Body of pancreas (tissue), 4 donors: ENCODE measurements around the gene CHST2. TPM values are rescaled to one million over a fixed set of nuclear protein-coding genes. Genes with fewer than 3 reads are reported as not detected.

Source experiments
- ATAC-seq: fragments of 150-250 bp; one replicate; pipeline ENCODE4 v1.9.1; 2016
- DNase-seq, 4 donors: peaks; one replicate each; pipeline ENCODE4 v3.0.0-alpha.2; 2019
- H3K27ac ChIP-seq, 4 donors: fragments of 200-600 bp; sonication (generic); 1 replicate in 3 of 4; 2 replicates in 1 of 4; pipeline versions ENCODE4 v1.5.1 to v1.6.1; 2016 to 2019; ENCODE audit warnings: mild to moderate bottlenecking in 1 of 4, mixed read lengths in 1 of 4, moderate library complexity in 1 of 4
- H3K27me3 ChIP-seq, 2 donors: fragments of 200-600 bp; sonication (generic); one replicate each; pipeline ENCODE4 v1.6.0; 2016; ENCODE audit warnings: mild to moderate bottlenecking in 1 of 2
- H3K36me3 ChIP-seq, 2 donors: fragments of 200-600 bp; sonication (generic); replicated peaks in 1 of 2; 2 replicates each; pipeline ENCODE4 v1.5.1; 2016; ENCODE audit warnings: low read depth in 2 of 2; ENCODE audit not compliant: insufficient read depth in 1 of 2
- H3K4me1 ChIP-seq: fragments of 200-600 bp; sonication (generic); one replicate; pipeline ENCODE4 v1.6.0; 2016
- H3K4me3 ChIP-seq, 2 donors: fragments of 200-600 bp; sonication (generic); 1 replicate in 1 of 2; 2 replicates in 1 of 2; pipeline ENCODE4 v1.5.1; 2016 to 2019
- H3K9me3 ChIP-seq, 3 donors: fragments of 200-600 bp; sonication (generic); 1 replicate in 2 of 3; 2 replicates in 1 of 3; pipeline ENCODE4 v1.5.1; 2016
- CTCF ChIP-seq, 7 experiments: fragments of 450-650 bp in 4 of 7; fragments of 200-600 bp in 3 of 7; sonication (generic) in 3 of 7; IDR thresholded peaks; one replicate each; pipeline ENCODE4 v1.5.1; 2016 to 2019; ENCODE audit warnings: antibody characterized with exemption in 7 of 7
- POLR2A ChIP-seq, 3 donors: fragments of 450-650 bp; IDR thresholded peaks; one replicate each; pipeline ENCODE4 v1.6.1; 2016; ENCODE audit warnings: antibody characterized with exemption in 3 of 3, mild to moderate bottlenecking in 2 of 3
- WGBS, 2 donors: methylation state at CpG; one replicate each; pipeline ENCODE4 v1.1.5; 2017; 5-methylcytosine and 5-hydroxymethylcytosine counted together
- intact Hi-C: fragments of 100-400 bp; cut with DNase I; formaldehyde crosslinking; loops from one replicate; pipeline ENCODE4 v1.15.1; 2023
- total RNA-seq, 2 donors: library from RNA; depleted of rRNA; stranded (reverse); fragments of >200 nt; gene quantifications; one replicate each; pipeline ENCODE4 v1.1.0, GENCODE V29; 2016

Gene CHST2
- total RNA-seq, 2 donors from 2014 or later: 1.3 to 4.3 TPM

DNA sequence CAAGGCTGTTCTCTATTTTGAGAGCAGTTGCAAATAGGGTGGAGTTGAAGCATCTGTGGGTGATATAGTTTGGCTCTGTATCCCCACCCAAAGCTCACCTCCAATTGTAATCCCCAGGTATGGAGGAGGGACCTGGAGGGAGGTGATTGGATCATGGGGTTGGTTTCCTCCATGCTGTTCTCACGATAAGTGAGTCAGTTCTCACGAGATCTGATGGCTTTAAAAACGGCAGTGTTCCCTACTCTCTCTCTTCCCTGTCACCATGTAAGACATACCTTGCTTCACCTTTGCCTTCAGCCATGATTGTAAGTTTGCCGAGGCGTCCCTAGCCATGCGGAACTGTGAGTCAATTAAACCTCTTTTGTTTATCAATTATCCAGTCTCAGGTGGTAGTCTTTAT lies 21.0 kb downstream of the CHST2 start:
- DNase-seq: no peak
- H3K27ac ChIP-seq: no peak overlapping the region
- no peak for TF ChIP-seq CTCF (IDR thresholded peaks at IDR 0.05)

DNA sequence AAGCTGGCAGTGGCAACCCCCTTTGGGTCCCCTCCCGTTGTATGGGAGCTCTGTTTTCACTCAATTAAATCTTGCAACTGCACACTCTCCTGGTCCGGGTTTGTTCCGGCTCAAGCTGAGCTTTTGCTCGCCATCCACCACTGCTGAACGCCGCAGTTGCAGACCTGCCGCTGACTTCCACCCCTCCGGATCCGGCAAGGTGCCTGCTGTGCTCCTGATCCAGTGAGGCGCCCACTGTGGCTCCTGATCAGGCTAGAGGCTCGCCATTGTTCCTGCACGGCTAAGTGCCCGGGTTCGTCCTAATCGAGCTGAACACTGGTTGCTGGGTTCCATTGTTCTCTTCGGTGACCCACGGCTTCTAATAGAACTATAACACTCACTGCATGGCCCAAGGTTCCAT lies 22.8 kb downstream of the CHST2 start:
- no peaks in the 10 kb centered on the region for H3K9me3 ChIP-seq
- no peaks in the 10 kb centered on the region for H3K4me1 ChIP-seq
- TF ChIP-seq POLR2A (IDR thresholded peaks at IDR 0.05): no peak
- no peak for TF ChIP-seq CTCF (IDR thresholded peaks at IDR 0.05)
- no peaks in the 10 kb centered on the region for H3K27me3 ChIP-seq
- H3K36me3 ChIP-seq: no peaks in the 10 kb centered on the region
- no peak overlapping the region for H3K27ac ChIP-seq
- H3K4me3 ChIP-seq: no peak overlapping the region
- DNase-seq: no peak
- intact Hi-C loops: no loop called here
- WGBS, 2 donors: 80 to 81% methylated on average over 17 of the region's 17 CpGs
- ATAC-seq: no peak

More for the DNA sequence above, 21.0 kb downstream of the CHST2 start:
- H3K36me3 ChIP-seq: no peaks in the 10 kb centered on the region
- no peaks in the 10 kb centered on the region for H3K27me3 ChIP-seq
- H3K9me3 ChIP-seq: no peaks in the 10 kb centered on the region
- no peak overlapping the region for H3K4me3 ChIP-seq
- no peaks in the 10 kb centered on the region for H3K4me1 ChIP-seq
- intact Hi-C loops: no loop called here
- ATAC-seq: no peak
- 74 to 77% methylated on average over 6 of the region's 6 CpGs for WGBS, 2 donors

- no peak for DNase-seq
- TF ChIP-seq CTCF (IDR thresholded peaks at IDR 0.05) (no peak), POLR2A (IDR thresholded peaks at IDR 0.05) (no peak)
- no peak overlapping the region for H3K27ac ChIP-seq
- no peak for ATAC-seq
- no peaks in the 10 kb centered on the region for H3K36me3 ChIP-seq
- intact Hi-C loops: no loop called here
- H3K4me1 ChIP-seq: no peaks in the 10 kb centered on the region
- H3K4me3 ChIP-seq: no peak overlapping the region
- WGBS, 2 donors: 41 to 51% methylated on average over 4 of the region's 4 CpGs
- H3K9me3 ChIP-seq: no peaks in the 10 kb centered on the region
- no peaks in the 10 kb centered on the region for H3K27me3 ChIP-seq
These were observed 26.3 kb downstream of the CHST2 start for GRCh38 chr3:143145906-143146305.

DNA sequence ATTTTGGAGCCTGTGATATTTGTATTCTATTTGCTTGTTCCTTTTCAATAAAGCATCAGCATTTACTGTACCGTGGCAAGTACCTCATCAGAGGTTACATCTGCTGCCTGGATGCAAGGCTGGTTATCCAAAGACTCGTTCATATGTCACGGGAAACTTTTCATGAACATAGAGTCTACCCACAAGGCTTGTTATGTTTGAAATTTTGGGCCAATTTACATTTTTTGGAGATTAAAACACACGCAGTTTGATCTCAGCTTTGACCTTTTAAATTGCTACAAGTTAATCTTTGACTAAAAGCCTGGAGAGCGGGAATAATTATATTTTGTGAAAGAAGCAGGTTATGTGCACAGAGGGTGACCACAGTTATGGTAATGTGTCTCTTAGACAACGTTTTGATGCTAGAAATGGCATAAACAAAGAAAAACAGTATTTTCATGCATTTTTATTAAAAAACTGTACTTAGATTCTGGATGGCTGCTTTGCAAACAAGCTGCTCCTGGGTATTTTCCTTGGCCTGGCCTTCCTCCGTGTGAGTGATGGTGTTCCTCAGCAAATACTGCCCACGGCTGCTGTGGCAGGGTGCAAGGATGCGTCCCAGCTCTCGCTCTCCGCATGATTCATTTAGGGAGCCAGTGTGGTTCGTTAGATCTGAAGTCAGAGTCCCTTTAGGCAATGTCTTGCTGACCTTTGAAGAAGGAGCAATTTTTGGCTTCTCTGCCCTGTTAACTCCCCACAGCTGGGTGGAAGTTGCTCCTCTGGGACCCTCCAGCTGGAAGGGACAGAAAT lies 27.1 kb downstream of the CHST2 start:
- intact Hi-C loops: no loop called here
- TF ChIP-seq POLR2A (IDR thresholded peaks at IDR 0.05) (no peak), CTCF (IDR thresholded peaks at IDR 0.05) (no peak)

GRCh38 chr3:143147707-143148106 lies 28.1 kb downstream of the CHST2 start:
- DNase-seq (no peak), ATAC-seq (no peak)
- Histone ChIP-seq H3K27me3 (no peaks in the 10 kb centered on the region), H3K9me3 (no peaks in the 10 kb centered on the region), H3K27ac (no peak overlapping the region), H3K4me3 (no peak overlapping the region), H3K4me1 (no peaks in the 10 kb centered on the region), H3K36me3 (no peaks in the 10 kb centered on the region)
- WGBS, 2 donors: 50 to 57% methylated on average over 2 of the region's 2 CpGs
- TF ChIP-seq POLR2A (IDR thresholded peaks at IDR 0.05) (no peak), CTCF (IDR thresholded peaks at IDR 0.05) (no peak)
- intact Hi-C loops: no loop called here

More for the DNA sequence above, 27.1 kb downstream of the CHST2 start:
- DNase-seq (no peak), ATAC-seq (no peak)
- H3K9me3 ChIP-seq: no peaks in the 10 kb centered on the region
- H3K27ac ChIP-seq: no peak overlapping the region
- H3K27me3 ChIP-seq: no peaks in the 10 kb centered on the region
- 45 to 48% methylated on average over 12 of the region's 12 CpGs for WGBS, 2 donors
- no peaks in the 10 kb centered on the region for H3K4me1 ChIP-seq
- H3K36me3 ChIP-seq: no peaks in the 10 kb centered on the region
- H3K4me3 ChIP-seq: no peak overlapping the region
